Measurements from ENCODE around the gene LRRC26.
"Not testable (repeated sequence)": the region's sequence is repeated elsewhere in the genome, so short reads cannot be mapped to it uniquely, and the experiment has no call there.

Gene LRRC26

DNA sequence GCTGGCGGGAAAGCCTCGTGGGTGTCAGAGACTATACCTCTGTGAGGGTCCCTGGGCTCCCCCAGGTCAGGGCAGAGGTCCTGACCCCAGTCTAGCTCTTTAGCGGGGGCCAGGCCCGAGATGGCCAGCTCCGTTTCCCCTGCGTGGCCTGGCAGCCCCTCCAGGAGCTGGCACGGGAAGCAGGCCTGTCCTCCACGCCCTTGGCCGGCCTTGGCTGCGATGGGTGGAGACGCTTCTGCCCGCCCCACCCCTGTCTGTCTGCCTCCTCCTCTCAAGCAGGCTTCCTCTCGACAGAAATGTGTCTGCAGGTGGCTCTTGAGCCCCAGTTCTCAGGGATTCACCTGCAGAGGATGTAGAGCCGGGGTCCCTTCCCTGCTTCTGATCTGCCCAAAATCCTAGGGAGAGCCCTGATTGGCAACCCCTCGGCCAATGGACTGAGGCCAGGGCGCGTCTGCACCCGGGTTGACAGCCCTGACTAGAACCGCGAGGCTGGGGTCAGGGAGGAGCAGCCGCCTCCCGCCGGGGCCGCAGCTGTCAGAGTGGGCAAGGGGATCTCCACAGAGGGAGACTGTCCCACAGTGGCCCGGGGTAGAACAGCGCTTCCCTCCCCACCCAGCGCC is 33.5 kb downstream of the LRRC26 start:
- DNase-seq (ENCODE audit: low spot score): no peak

GRCh38 chr9:137135154-137135553 is 34.7 kb downstream of the LRRC26 start:
- DNase-seq (ENCODE audit: low spot score): not testable (repeated sequence)

DNA sequence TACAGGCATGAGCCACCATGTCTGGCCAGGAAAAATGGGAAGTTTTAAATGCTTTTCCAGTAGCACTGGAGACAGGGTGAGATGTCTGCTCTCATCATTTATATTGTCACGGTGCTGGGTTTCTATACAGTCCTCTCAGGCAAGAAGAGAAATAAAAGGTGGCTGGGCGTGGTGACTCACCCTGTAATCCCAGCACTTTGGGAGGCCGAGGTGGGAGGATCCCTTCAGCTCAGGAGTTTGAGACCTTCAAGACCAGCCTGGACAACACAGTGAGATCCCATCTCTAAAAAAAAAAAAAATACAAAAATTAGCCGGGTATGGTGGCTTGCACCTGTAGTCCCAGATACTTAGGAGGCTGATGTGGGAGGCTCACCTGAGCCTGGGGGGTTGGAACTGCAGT is 35.7 kb downstream of the LRRC26 start:
- no peak for DNase-seq (ENCODE audit: low spot score)

- DNase-seq (ENCODE audit: low spot score): no peak
These were observed 39.6 kb downstream of the LRRC26 start for GRCh38 chr9:137130176-137130755.

DNA sequence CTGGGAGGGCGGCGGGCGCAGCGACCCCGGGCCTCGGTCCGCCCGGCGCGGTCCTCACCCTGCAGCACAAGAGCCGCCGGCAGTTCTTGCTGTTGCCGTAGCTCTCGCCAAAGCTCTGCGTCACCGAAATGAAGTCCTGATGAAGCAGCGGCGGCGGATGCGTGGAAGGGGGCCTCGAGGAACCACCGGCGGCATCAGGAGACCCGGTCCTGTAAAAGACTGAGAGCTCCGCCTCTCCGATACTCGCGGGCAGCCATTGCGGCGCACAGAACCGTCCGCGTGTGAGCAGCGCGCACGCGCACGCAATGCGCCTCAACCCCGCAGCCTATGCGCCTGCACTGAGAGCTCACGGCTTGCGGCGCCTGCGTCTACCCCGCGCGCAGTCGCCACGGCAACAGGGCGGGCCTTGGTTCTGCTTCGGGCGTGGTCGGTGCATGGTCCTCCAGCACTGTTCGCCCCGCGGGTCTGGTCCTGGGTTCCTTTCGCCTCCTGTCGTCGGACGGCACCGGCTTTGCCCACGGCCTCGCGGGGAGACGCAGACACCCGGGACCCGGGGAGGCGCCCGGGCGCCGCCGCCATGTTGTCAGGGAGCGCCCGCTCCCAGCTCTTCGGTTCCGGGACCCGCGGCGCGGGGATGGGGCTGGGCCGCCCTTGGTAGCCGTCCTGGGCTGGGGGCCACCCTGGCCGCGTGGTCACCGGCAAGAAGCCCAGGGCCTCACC is 40.2 kb downstream of the LRRC26 start:
- peak; percentile 83 for DNase-seq (ENCODE audit: low spot score)

DNA sequence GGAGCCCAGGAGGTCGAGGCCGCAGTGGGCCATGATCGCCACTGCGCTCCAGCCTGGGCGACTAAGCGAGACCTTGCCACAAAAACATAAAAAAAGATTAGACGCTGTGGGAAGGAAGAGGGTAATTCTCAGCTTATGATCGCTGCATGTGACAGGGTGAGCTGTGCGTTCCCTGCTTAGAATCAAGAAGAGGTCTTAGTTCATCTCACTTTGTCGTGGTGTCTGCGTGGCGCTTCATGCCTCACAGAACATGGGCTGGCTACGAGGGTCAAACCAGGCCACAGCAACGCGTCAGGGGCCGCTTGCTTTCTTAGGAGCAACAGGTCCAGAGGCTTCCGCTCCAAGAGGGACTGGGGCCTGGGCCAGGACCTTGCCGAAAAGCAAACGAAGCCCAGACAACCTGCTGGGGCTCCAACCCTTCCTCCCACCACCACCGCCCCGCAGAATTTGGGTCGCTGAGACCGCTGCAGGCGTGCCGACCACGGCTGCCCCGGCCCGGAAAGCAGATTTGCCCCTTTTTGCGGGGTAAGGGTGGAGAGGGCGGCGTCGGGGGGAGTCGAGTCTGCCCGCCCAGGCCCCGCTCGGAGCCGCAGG is 40.9 kb downstream of the LRRC26 start:
- DNase-seq (ENCODE audit: low spot score): no peak

DNA sequence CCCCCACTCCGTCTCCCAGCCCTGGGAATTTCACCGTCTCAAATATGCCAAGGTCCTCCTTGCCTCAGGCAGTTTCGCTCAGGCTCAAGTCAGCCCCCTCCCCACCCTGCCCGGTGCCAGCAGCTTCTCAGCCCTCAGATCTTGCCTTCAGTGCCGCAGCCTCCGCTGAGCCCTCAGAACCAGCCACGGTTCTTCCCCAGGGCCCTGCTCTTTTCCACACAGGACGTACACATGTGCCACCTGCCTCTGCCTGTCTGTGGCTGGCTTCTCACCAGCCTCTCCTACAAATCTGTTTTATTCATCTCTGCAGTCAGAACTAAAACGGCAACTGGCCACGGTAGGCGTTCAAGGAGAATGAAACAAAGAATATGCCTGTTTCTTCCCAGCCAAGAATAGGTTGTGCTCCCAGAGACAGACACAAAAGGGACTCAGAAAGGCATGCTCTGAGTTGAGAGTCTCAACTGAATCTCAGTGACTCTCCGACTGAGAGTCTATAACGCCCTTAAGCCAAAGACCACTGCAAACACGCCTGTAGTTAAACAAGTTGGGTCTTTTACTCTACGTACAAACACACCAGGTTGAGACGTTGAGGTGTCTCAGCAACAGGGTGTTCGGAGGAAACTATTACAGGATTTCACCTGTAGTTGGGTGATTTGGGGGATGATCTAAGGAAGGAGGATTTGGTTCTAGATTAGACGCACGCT is 41.5 kb downstream of the LRRC26 start:
- no peak for DNase-seq (ENCODE audit: low spot score)

DNA sequence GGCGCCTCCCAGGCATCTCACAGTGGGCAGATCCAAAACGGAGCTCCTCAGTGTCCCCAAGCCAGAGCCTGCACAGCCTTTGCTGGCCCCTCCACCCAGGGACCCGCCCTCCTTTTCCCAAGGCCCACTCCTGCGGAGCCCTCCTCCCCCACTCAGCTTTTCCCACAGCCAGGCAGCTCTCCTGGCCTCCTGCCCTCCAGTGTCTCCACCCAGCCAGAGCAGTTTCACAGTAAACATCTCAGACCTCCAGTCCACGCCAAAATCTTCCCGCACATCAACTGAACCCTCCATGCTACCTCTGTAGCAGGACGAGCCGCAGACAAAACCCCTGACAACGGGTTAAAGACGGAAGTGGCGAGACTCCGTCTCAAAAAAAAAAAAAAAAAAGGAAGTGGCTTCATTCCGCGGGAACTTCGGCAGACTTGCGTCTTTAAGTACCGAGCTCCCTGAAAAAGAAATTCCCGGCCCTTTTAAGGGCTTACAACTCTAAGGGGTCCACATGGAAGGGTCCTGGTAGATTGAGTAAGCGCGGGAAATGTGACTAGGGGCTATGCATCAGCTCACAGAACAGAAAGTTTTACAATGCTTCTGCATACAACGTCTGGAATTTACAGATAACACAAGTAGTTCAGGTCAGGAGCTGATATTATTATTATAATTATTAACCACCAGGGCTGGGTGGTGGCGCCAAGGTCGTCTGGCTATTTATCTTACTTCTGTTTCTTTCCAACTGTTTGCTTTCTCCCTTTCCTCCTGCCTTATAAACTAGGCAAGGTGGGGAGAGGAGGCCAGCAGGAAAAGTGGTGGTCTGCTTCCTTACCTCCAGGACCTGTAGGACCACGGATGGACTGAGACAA is 42.3 kb downstream of the LRRC26 start:
- DNase-seq (ENCODE audit: low spot score): peak; percentile 26

- DNase-seq (ENCODE audit: low spot score): peak; percentile 22
These were observed 43.1 kb downstream of the LRRC26 start for GRCh38 chr9:137126786-137127185.

DNA sequence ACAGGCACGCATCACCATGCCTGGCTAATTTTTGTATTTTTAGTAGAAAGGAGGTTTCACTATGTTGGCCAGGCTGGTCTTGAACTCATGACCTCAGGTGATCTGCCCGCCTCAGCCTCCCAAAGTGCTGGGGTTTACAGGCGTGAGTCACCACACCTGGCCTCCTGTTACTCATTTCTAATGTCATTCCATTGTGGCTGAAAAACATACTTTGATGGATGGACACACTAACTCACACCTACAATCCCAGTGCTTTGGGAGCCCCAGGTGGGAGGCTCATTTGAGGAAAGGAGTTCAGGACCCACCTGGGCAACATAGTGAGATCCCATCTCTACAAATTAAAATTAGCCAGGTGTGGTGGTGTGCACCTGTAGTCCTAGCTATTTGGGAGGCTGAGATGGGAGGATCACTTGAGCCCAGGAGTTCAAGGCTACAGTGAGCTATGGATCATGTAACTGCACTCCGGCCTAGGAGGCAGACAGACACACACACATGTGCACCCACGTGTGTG is 45.8 kb downstream of the LRRC26 start:
- not testable (repeated sequence) for DNase-seq (ENCODE audit: low spot score)

GRCh38 chr9:137123468-137123837 is 46.4 kb downstream of the LRRC26 start:
- no peak for DNase-seq (ENCODE audit: low spot score)

GRCh38 chr9:137122796-137123467 is 46.9 kb downstream of the LRRC26 start:
- DNase-seq (ENCODE audit: low spot score): not testable (repeated sequence)

- DNase-seq (ENCODE audit: low spot score): not testable (repeated sequence)
These were observed 47.7 kb downstream of the LRRC26 start for GRCh38 chr9:137121927-137122795.

All from kidney capillary endothelial cell (primary cell).